ENCODE measurements around the gene MCF2L. TPM values are rescaled to one million over a fixed set of nuclear protein-coding genes. Genes with fewer than 3 reads are reported as not detected.

MCF2L gene
- total RNA-seq, 2 experiments from 2014 or later: 2.8 to 16.4 TPM

- H4K20me1 ChIP-seq (ENCODE audit: insufficient read depth, low read length): no peaks in the 10 kb centered on the region
- no peak overlapping the region for H3K4me2 ChIP-seq (ENCODE audit: low read length)
- no peaks in the 10 kb centered on the region for H3K4me1 ChIP-seq (ENCODE audit: insufficient read depth, low read length, poor library complexity, severe bottlenecking)
- H3K9me2 ChIP-seq (ENCODE audit: insufficient read depth, low read length): no peaks in the 10 kb centered on the region
- no TSS peak for BruUV-seq (replicated peaks)
- H3K79me2 ChIP-seq (ENCODE audit: insufficient read depth, low read depth, low read length): no peaks in the 10 kb centered on the region
- CTCF ChIA-PET (ENCODE audit: unreplicated experiment): no interaction called here
- H3K36me3 ChIP-seq (ENCODE audit: insufficient read depth, low read length): no peaks in the 10 kb centered on the region
- TF ChIP-seq CTCF (conservative IDR thresholded peaks at IDR 0.05; ENCODE audit: low read length) (no peak), EZH2phosphoT487 (IDR thresholded peaks at IDR 0.05; ENCODE audit: borderline replicate concordance, low read depth, low read length) (no peak)
- no peaks in the 10 kb centered on the region for H3K9me3 ChIP-seq (ENCODE audit: low read length)
- no peak overlapping the region for H2AFZ ChIP-seq (ENCODE audit: low read length)
- no peak overlapping the region for H3K27ac ChIP-seq (ENCODE audit: low read depth, low read length, poor library complexity, severe bottlenecking)
- DNase-seq (ENCODE audit: low spot score): no peak
- POLR2A ChIA-PET: no interaction called here
- intact Hi-C loops (cut with micrococcal nuclease; ENCODE audit: unreplicated experiment): no loop called here
- H3K4me3 ChIP-seq (ENCODE audit: low read depth, low read length, poor library complexity, severe bottlenecking): no peak overlapping the region
These were observed 35.1 kb downstream of the MCF2L start for GRCh38 chr13:113004126-113004525.

GRCh38 chr13:113005076-113005865 lies 36.3 kb downstream of the MCF2L start:
- CTCF ChIA-PET (ENCODE audit: unreplicated experiment): no interaction called here
- POLR2A ChIA-PET: no interaction called here
- DNase-seq (ENCODE audit: low spot score): peak; percentile 20

More at GRCh38 chr13:113005076-113005865, 36.3 kb downstream of the MCF2L start:
- H3K27ac ChIP-seq (ENCODE audit: low read depth, low read length, poor library complexity, severe bottlenecking): no peak overlapping the region
- no peaks in the 10 kb centered on the region for H3K4me1 ChIP-seq (ENCODE audit: insufficient read depth, low read length, poor library complexity, severe bottlenecking)
- BruUV-seq (replicated peaks): no TSS peak
- H3K4me3 ChIP-seq (ENCODE audit: low read depth, low read length, poor library complexity, severe bottlenecking): no peak overlapping the region
- no peaks in the 10 kb centered on the region for H3K36me3 ChIP-seq (ENCODE audit: insufficient read depth, low read length)
- TF ChIP-seq EZH2phosphoT487 (IDR thresholded peaks at IDR 0.05; ENCODE audit: borderline replicate concordance, low read depth, low read length) (no peak), CTCF (conservative IDR thresholded peaks at IDR 0.05; ENCODE audit: low read length) (no peak)
- no peak overlapping the region for H2AFZ ChIP-seq (ENCODE audit: low read length)
- intact Hi-C loops (cut with micrococcal nuclease; ENCODE audit: unreplicated experiment): no loop called here
- H3K9me2 ChIP-seq (ENCODE audit: insufficient read depth, low read length): no peaks in the 10 kb centered on the region
- no peaks in the 10 kb centered on the region for H3K79me2 ChIP-seq (ENCODE audit: insufficient read depth, low read depth, low read length)
- no peaks in the 10 kb centered on the region for H3K9me3 ChIP-seq (ENCODE audit: low read length)
- H3K4me2 ChIP-seq (ENCODE audit: low read length): no peak overlapping the region
- no peaks in the 10 kb centered on the region for H4K20me1 ChIP-seq (ENCODE audit: insufficient read depth, low read length)

All from OCI-LY7 (cell line).